Stimulated activated CD8-positive, alpha-beta memory T cell treated with anti-CD3 and anti-CD28 coated beads, Interleukin-12 subunit alpha, Interleukin-12 subunit beta, amount 100 ng/mL, for 1 hour (primary cell): ENCODE data around the gene STK4.
"Not testable (repeated sequence)": the region's sequence is repeated elsewhere in the genome, so short reads cannot be mapped to it uniquely, and the experiment has no call there.

Experiments
- DNase-seq: peaks from one replicate; pipeline ENCODE4 v3.0.0-alpha.2; 2020; ENCODE audit warnings: low read depth

STK4 gene

GRCh38 chr20:45055056-45055455 is 88.7 kb downstream of the STK4 start:
- DNase-seq: no peak

GRCh38 chr20:45056473-45057173 is 90.3 kb downstream of the STK4 start:
- no peak for DNase-seq

- DNase-seq: no peak
Measured at GRCh38 chr20:45058168-45058850, 92.0 kb downstream of the STK4 start.

GRCh38 chr20:45059022-45059728 is 92.9 kb downstream of the STK4 start:
- no peak for DNase-seq

- no peak for DNase-seq
Measured at GRCh38 chr20:45060294-45060693, 94.0 kb downstream of the STK4 start.

GRCh38 chr20:45061244-45061643 is 94.9 kb downstream of the STK4 start:
- DNase-seq: no peak

GRCh38 chr20:45063107-45063506 is 96.8 kb downstream of the STK4 start:
- not testable (repeated sequence) for DNase-seq

- no peak for DNase-seq
Measured at GRCh38 chr20:45064812-45065211, 98.5 kb downstream of the STK4 start.

- DNase-seq: no peak
Measured at GRCh38 chr20:45066372-45066771, 100.1 kb downstream of the STK4 start.

GRCh38 chr20:45067087-45067486 is 100.8 kb downstream of the STK4 start:
- no peak for DNase-seq

GRCh38 chr20:45067558-45067957 is 101.2 kb downstream of the STK4 start:
- DNase-seq: no peak

GRCh38 chr20:45069261-45069660 is 102.9 kb downstream of the STK4 start:
- no peak for DNase-seq

- no peak for DNase-seq
Measured at GRCh38 chr20:45070932-45071632, 104.8 kb downstream of the STK4 start.

GRCh38 chr20:45072066-45072465 is 105.8 kb downstream of the STK4 start:
- DNase-seq: no peak

GRCh38 chr20:45073221-45073620 is 106.9 kb downstream of the STK4 start:
- no peak for DNase-seq

GRCh38 chr20:45077559-45077958 is 111.2 kb downstream of the STK4 start:
- no peak for DNase-seq

GRCh38 chr20:45080867-45081624 is 114.7 kb downstream of the STK4 start:
- no peak for DNase-seq

GRCh38 chr20:45082468-45082867 is 116.2 kb downstream of the STK4 start:
- no peak for DNase-seq

GRCh38 chr20:45083127-45083526 is 116.8 kb downstream of the STK4 start:
- DNase-seq: no peak

- no peak for DNase-seq
Measured at GRCh38 chr20:45085289-45085688, 119.0 kb downstream of the STK4 start.

GRCh38 chr20:45085867-45086266 is 119.6 kb downstream of the STK4 start:
- DNase-seq: no peak
